Adrenal gland (tissue), 5 donors: ENCODE data around the gene RASGRF2.

Experiments
- CTCF ChIP-seq, 6 experiments: fragments of 450-650 bp in 4 of 6; fragments of 200-600 bp in 2 of 6; sonication (generic) in 1 of 6; IDR thresholded peaks; 1 replicate in 5 of 6; 2 replicates in 1 of 6; pipeline versions ENCODE4 v1.5.1 to v1.8.0; 2016 to 2021; ENCODE audit warnings: antibody characterized with exemption in 6 of 6, mild to moderate bottlenecking in 2 of 6, moderate library complexity in 1 of 6
- POLR2A ChIP-seq, 2 donors: fragments of 450-650 bp; IDR thresholded peaks; one replicate each; pipeline ENCODE4 v1.6.1; 2017; ENCODE audit warnings: antibody characterized with exemption in 2 of 2, mild to moderate bottlenecking in 2 of 2, moderate library complexity in 1 of 2
- donor health status: DM: no; HTN: no; CAD: no.

GRCh38 chr5:80989883-80990282 is 29.7 kb downstream of the RASGRF2 start:
- TF ChIP-seq CTCF (IDR thresholded peaks at IDR 0.05) (no peak), POLR2A (IDR thresholded peaks at IDR 0.05) (no peak)
